SK-N-SH treated with all-trans-retinoic acid at 6 μM for 48 hours (cell line): ENCODE measurements around the gene ELOVL6.

ENCODE experiments used
- ATAC-seq: fragments of 200-7000 bp; cut with Tn5 transposase; 3 replicates; pipeline ENCODE4 v1.9.1; 2020; ENCODE audit warnings: mild to moderate bottlenecking, moderate library complexity
- ARNTL ChIP-seq: fragments of 450-650 bp; formaldehyde crosslinking; IDR thresholded peaks from 2 replicates; pipeline ENCODE4 v1.5.0; 2020; ENCODE audit warnings: low read depth, mild to moderate bottlenecking, moderate library complexity, borderline replicate concordance
- BACH2 ChIP-seq: fragments of 250-450 bp; sonication (Bioruptor Pico); IDR thresholded peaks from 2 replicates; pipeline ENCODE4 v1.9.0; 2021; ENCODE audit warnings: mild to moderate bottlenecking, borderline replicate concordance
- CREB5 ChIP-seq: fragments of 250-450 bp; sonication (Bioruptor Pico); IDR thresholded peaks from 2 replicates; pipeline ENCODE4 v1.5.1; 2020; ENCODE audit warnings: low read depth, mild to moderate bottlenecking, moderate library complexity
- CSDC2 ChIP-seq: fragments of 250-450 bp; sonication (Bioruptor Pico); IDR thresholded peaks from 2 replicates; pipeline ENCODE4 v1.5.0; 2020; ENCODE audit warnings: mild to moderate bottlenecking, moderate library complexity
- CSRNP3 ChIP-seq: fragments of 250-450 bp; sonication (Bioruptor Pico); IDR thresholded peaks from 2 replicates; pipeline ENCODE4 v1.5.1; 2021; ENCODE audit warnings: mild to moderate bottlenecking, moderate library complexity
- ESRRG ChIP-seq: fragments of 250-450 bp; sonication (Bioruptor Pico); IDR thresholded peaks from 2 replicates; pipeline ENCODE4 v1.6.1; 2021; ENCODE audit warnings: mild to moderate bottlenecking
- GLIS3 ChIP-seq: fragments of 250-450 bp; sonication (Bioruptor Pico); IDR thresholded peaks from 2 replicates; pipeline ENCODE4 v1.5.0; 2020; ENCODE audit warnings: mild to moderate bottlenecking, moderate library complexity
- ISL1 ChIP-seq: fragments of 250-450 bp; sonication (Bioruptor Pico); IDR thresholded peaks from 2 replicates; pipeline ENCODE4 v2.1.2; 2022; ENCODE audit warnings: mild to moderate bottlenecking, moderate library complexity
- OSR1 ChIP-seq: fragments of 250-450 bp; sonication (Bioruptor Pico); IDR thresholded peaks from 2 replicates; pipeline ENCODE4 v1.8.0; 2022; ENCODE audit warnings: moderate library complexity, mild to moderate bottlenecking, inconsistent platforms
- PATZ1 ChIP-seq: fragments of 250-450 bp; sonication (Bioruptor Pico); IDR thresholded peaks from 2 replicates; pipeline ENCODE4 v1.8.0; 2020; ENCODE audit warnings: mild to moderate bottlenecking, moderate library complexity, borderline replicate concordance
- RARB ChIP-seq: fragments of 250-450 bp; sonication (Bioruptor Pico); IDR thresholded peaks from 2 replicates; pipeline ENCODE4 v1.8.0; 2021; ENCODE audit warnings: mild to moderate bottlenecking, moderate library complexity
- SNAI2 ChIP-seq: fragments of 250-450 bp; sonication (Bioruptor Pico); IDR thresholded peaks from 2 replicates; pipeline ENCODE4 v1.5.0; 2020; ENCODE audit warnings: mild to moderate bottlenecking, moderate library complexity
- TOX ChIP-seq: fragments of 250-450 bp; sonication (Bioruptor Pico); IDR thresholded peaks from 2 replicates; pipeline ENCODE4 v1.8.0; 2021; ENCODE audit warnings: mild to moderate bottlenecking, moderate library complexity, borderline replicate concordance
- TSHZ2 ChIP-seq: fragments of 250-450 bp; sonication (Bioruptor Pico); IDR thresholded peaks from 2 replicates; pipeline ENCODE4 v1.5.0; 2020; ENCODE audit warnings: mild to moderate bottlenecking, moderate library complexity
- ZC3H10 ChIP-seq: fragments of 250-450 bp; sonication (Bioruptor Pico); IDR thresholded peaks from 2 replicates; pipeline ENCODE4 v1.5.1; 2021; ENCODE audit warnings: mild to moderate bottlenecking, moderate library complexity
- ZFP30 ChIP-seq: fragments of 450-650 bp; formaldehyde crosslinking; IDR thresholded peaks from 2 replicates; pipeline ENCODE4 v1.5.0; 2022; ENCODE audit warnings: mild to moderate bottlenecking, moderate library complexity
- ZNF565 ChIP-seq: fragments of 450-650 bp; formaldehyde crosslinking; conservative IDR thresholded peaks from 2 replicates; pipeline ENCODE4 v1.5.0; 2020; ENCODE audit warnings: low read depth, mild to moderate bottlenecking, moderate library complexity
- ZNF70 ChIP-seq: fragments of 450-650 bp; formaldehyde crosslinking; IDR thresholded peaks from 2 replicates; pipeline ENCODE4 v1.5.0; 2020; ENCODE audit warnings: mild to moderate bottlenecking, moderate library complexity
- ZNF8 ChIP-seq: fragments of 450-650 bp; formaldehyde crosslinking; IDR thresholded peaks from 2 replicates; pipeline ENCODE4 v1.5.0; 2020; ENCODE audit warnings: mild to moderate bottlenecking, moderate library complexity
- TF ChIP-seq, protein P1 (sequence below): fragments of 250-450 bp; sonication (Bioruptor Pico); IDR thresholded peaks from 2 replicates; pipeline ENCODE4 v1.8.0; 2021; ENCODE audit warnings: low read depth, mild to moderate bottlenecking, moderate library complexity, borderline replicate concordance

Gene ELOVL6

GRCh38 chr4:110025718-110026117 is 172.7 kb downstream of the ELOVL6 start (continued):
- TF ChIP-seq, protein P1, sequence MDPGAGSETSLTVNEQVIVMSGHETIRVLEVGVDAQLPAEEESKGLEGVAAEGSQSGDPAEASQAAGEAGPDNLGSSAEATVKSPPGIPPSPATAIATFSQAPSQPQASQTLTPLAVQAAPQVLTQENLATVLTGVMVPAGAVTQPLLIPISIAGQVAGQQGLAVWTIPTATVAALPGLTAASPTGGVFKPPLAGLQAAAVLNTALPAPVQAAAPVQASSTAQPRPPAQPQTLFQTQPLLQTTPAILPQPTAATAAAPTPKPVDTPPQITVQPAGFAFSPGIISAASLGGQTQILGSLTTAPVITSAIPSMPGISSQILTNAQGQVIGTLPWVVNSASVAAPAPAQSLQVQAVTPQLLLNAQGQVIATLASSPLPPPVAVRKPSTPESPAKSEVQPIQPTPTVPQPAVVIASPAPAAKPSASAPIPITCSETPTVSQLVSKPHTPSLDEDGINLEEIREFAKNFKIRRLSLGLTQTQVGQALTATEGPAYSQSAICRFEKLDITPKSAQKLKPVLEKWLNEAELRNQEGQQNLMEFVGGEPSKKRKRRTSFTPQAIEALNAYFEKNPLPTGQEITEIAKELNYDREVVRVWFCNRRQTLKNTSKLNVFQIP: no peak
- TF ChIP-seq CSDC2 (CRISPR knock-in tag) (no peak), ISL1 (no peak), GLIS3 (CRISPR knock-in tag) (no peak), TOX (no peak)

- TF ChIP-seq ARNTL (CRISPR knock-in tag): no peak
- no peak for ATAC-seq
Measured at GRCh38 chr4:110025056-110025455, 173.4 kb downstream of the ELOVL6 start.

DNA sequence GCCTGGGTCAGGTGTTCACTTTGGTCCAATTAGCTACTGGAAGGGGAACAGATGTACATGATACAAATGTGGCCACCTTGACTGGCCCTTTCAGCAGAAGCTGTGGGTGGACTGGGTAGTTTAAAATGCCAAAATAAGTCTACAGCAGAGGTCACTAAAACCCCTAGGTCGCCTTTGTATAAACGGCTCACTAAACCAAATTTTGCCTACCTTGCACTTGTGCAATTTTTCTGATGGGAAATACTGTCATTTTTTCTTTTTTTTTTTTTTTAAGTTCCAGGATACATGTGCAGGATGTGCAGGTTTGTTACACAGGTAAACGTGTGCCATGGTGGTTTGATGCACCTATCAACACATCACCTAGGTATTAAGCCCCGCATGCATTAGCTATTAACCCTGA is 176.0 kb downstream of the ELOVL6 start:
- no peak for ATAC-seq
- TF ChIP-seq ESRRG (no peak), ZNF8 (CRISPR knock-in tag) (no peak), BACH2 (CRISPR knock-in tag) (no peak), TSHZ2 (CRISPR knock-in tag) (no peak), ZNF565 (CRISPR knock-in tag) (no peak), CSRNP3 (no peak), SNAI2 (CRISPR knock-in tag) (no peak), OSR1 (no peak), ZC3H10 (no peak), TOX (no peak), ZFP30 (no peak), RARB (CRISPR knock-in tag) (no peak), PATZ1 (CRISPR knock-in tag) (no peak), ISL1 (no peak), ZNF70 (CRISPR knock-in tag) (no peak), CREB5 (CRISPR knock-in tag) (no peak)
- TF ChIP-seq, protein P1: no peak
